IMR-90 (cell line): ENCODE data around the gene COL8A1. TPM values are rescaled to one million over a fixed set of nuclear protein-coding genes. Genes with fewer than 3 reads are reported as not detected.

Source experiments
- ATAC-seq: fragments of 200-7000 bp; cut with Tn5 transposase; 2 replicates; pipeline ENCODE4 v1.9.1; 2020; ENCODE audit warnings: low read depth, mild to moderate bottlenecking, moderate library complexity
- BruUV-seq: library from RNA; stranded (reverse); fragments of 400-500 nt; replicated peaks from 2 replicates; lab custom pipeline; 2021; lab: Mats Ljungman, UMichigan
- CTCF ChIA-PET: fragments of 300-600 bp; formaldehyde crosslinking; extraction: SDS; loops from one replicate; lab custom pipeline; 2021; ENCODE audit warnings: antibody characterized with exemption; lab: Yijun Ruan, JAX
- POLR2A ChIA-PET: fragments of 300-600 bp; sonication (Branson Sonifier 250); formaldehyde crosslinking; loops from one replicate; lab custom pipeline; 2022; ENCODE audit warnings: antibody characterized with exemption; ENCODE audit not compliant: unreplicated experiment; lab: Charles Lee
- DNase-seq: peaks from one replicate; pipeline ENCODE4 v3.0.0; 2013
- H2AFZ ChIP-seq: replicated peaks from 2 replicates; pipeline ENCODE3; 2013; ENCODE audit warnings: low read length, mild to moderate bottlenecking; ENCODE audit not compliant: poor library complexity
- H2AK5ac ChIP-seq: 2 replicates; pipeline ENCODE4 v1.6.1; 2013; ENCODE audit warnings: low read depth, low read length, inconsistent platforms
- H2AK9ac ChIP-seq: replicated peaks from 2 replicates; pipeline ENCODE3; 2013; ENCODE audit warnings: mild to moderate bottlenecking, low read depth, low read length, moderate library complexity; ENCODE audit not compliant: poor library complexity
- H2BK120ac ChIP-seq: 2 replicates; pipeline ENCODE4 v1.6.1; 2013; ENCODE audit warnings: low read depth, low read length, inconsistent platforms
- H2BK15ac ChIP-seq: 3 replicates; pipeline ENCODE4 v1.6.1; 2013; ENCODE audit warnings: low read depth, low read length, inconsistent platforms
- H2BK20ac ChIP-seq: 2 replicates; pipeline ENCODE4 v1.6.1; 2013; ENCODE audit warnings: low read depth, mild to moderate bottlenecking, inconsistent platforms, low read length, moderate library complexity
- H2BK5ac ChIP-seq: 2 replicates; pipeline ENCODE4 v1.6.1; 2013; ENCODE audit warnings: mild to moderate bottlenecking, low read depth, low read length, inconsistent platforms; ENCODE audit not compliant: poor library complexity, severe bottlenecking
- H3K14ac ChIP-seq: replicated peaks from 2 replicates; pipeline ENCODE4 v1.6.1; 2013; ENCODE audit warnings: low read depth, low read length, inconsistent platforms
- H3K18ac ChIP-seq: 2 replicates; pipeline ENCODE4 v1.6.1; 2013; ENCODE audit warnings: low read depth, low read length, control low read depth
- H3K23ac ChIP-seq: 2 replicates; pipeline ENCODE4 v1.6.1; 2013; ENCODE audit warnings: low read depth, low read length, inconsistent platforms
- H3K27ac ChIP-seq: 2 replicates; pipeline ENCODE4 v1.5.1; 2013; ENCODE audit warnings: mild to moderate bottlenecking, control low read depth, low read length; ENCODE audit not compliant: insufficient read depth
- H3K27me3 ChIP-seq: 2 replicates; pipeline ENCODE4 v1.6.1; 2013; ENCODE audit warnings: low read length; ENCODE audit not compliant: control insufficient read depth, insufficient read depth
- H3K36me3 ChIP-seq: 2 replicates; pipeline ENCODE4 v1.6.1; 2013; ENCODE audit warnings: low read length, mixed read lengths; ENCODE audit not compliant: control insufficient read depth, insufficient read depth
- H3K4ac ChIP-seq: 2 replicates; pipeline ENCODE4 v1.6.1; 2013; ENCODE audit warnings: low read depth, low read length, inconsistent platforms
- H3K4me1 ChIP-seq: 2 replicates; pipeline ENCODE4 v1.6.1; 2013; ENCODE audit warnings: low read length, mixed read lengths; ENCODE audit not compliant: control insufficient read depth, insufficient read depth
- H3K4me2 ChIP-seq: 2 replicates; pipeline ENCODE4 v1.6.1; 2013; ENCODE audit warnings: low read depth, mild to moderate bottlenecking, control low read depth, low read length, moderate library complexity
- H3K4me3 ChIP-seq: 2 replicates; pipeline ENCODE4 v1.5.1; 2013; ENCODE audit warnings: low read depth, mild to moderate bottlenecking, control low read depth, low read length, moderate library complexity; ENCODE audit not compliant: insufficient read depth
- H3K56ac ChIP-seq: 2 replicates; pipeline ENCODE4 v1.6.1; 2013; ENCODE audit warnings: low read length, inconsistent platforms; ENCODE audit not compliant: insufficient read depth; ENCODE audit errors: extremely low read depth
- H3K79me1 ChIP-seq, 2 experiments: 2 replicates each; pipeline ENCODE4 v1.6.1; 2013; ENCODE audit warnings: low read length in 2 of 2, inconsistent platforms in 1 of 2, low read depth in 1 of 2
- H3K9ac ChIP-seq: 2 replicates; pipeline ENCODE4 v1.6.1; 2013; ENCODE audit warnings: low read depth, low read length, control low read depth
- H3K9me1 ChIP-seq: 2 replicates; pipeline ENCODE4 v1.6.1; 2013; ENCODE audit warnings: low read length, inconsistent platforms; ENCODE audit not compliant: insufficient read depth
- H3K9me3 ChIP-seq: 2 replicates; pipeline ENCODE4 v1.6.1; 2013; ENCODE audit warnings: low read length; ENCODE audit not compliant: control insufficient read depth, insufficient read depth
- H4K20me1 ChIP-seq: 2 replicates; pipeline ENCODE4 v1.6.1; 2013; ENCODE audit warnings: low read length, inconsistent platforms; ENCODE audit not compliant: insufficient read depth
- H4K5ac ChIP-seq: 2 replicates; pipeline ENCODE4 v1.6.1; 2013; ENCODE audit warnings: mild to moderate bottlenecking, low read depth, low read length, control low read depth
- H4K8ac ChIP-seq, 2 experiments: 2 replicates each; pipeline ENCODE4 v1.6.1; 2013; ENCODE audit warnings: low read depth in 2 of 2, low read length in 2 of 2, control low read depth in 1 of 2, inconsistent platforms in 1 of 2
- H4K91ac ChIP-seq: 2 replicates; pipeline ENCODE4 v1.6.1; 2013; ENCODE audit warnings: low read depth, low read length, inconsistent platforms; ENCODE audit not compliant: insufficient read depth
- BHLHE40 ChIP-seq: fragments of 150-350 bp; IDR thresholded peaks from 2 replicates; pipeline ENCODE4 v1.6.1; 2016; ENCODE audit warnings: mild to moderate bottlenecking, low read depth, low read length
- CEBPB ChIP-seq: IDR thresholded peaks from 2 replicates; pipeline ENCODE4 v1.6.1; 2012; ENCODE audit warnings: low read depth, low read length, improper control_type of control experiment
- CHD1 ChIP-seq: IDR thresholded peaks from 2 replicates; pipeline ENCODE4 v1.6.1; 2012; ENCODE audit warnings: low read depth, low read length, improper control_type of control experiment
- FOS ChIP-seq: fragments of 150-350 bp; IDR thresholded peaks from 2 replicates; pipeline ENCODE4 v1.6.1; 2016; ENCODE audit warnings: low read depth, low read length
- MAFK ChIP-seq: IDR thresholded peaks from 2 replicates; pipeline ENCODE4 v1.6.1; 2012; ENCODE audit warnings: low read depth, low read length, improper control_type of control experiment
- MAZ ChIP-seq: IDR thresholded peaks from 2 replicates; pipeline ENCODE4 v1.6.1; 2012; ENCODE audit warnings: low read depth, mild to moderate bottlenecking, low read length, improper control_type of control experiment, moderate library complexity, borderline replicate concordance
- NFE2L2 ChIP-seq: fragments of 150-350 bp; IDR thresholded peaks from 2 replicates; pipeline ENCODE4 v1.6.1; 2016; ENCODE audit warnings: low read depth, mild to moderate bottlenecking, low read length
- RAD21 ChIP-seq: IDR thresholded peaks from 2 replicates; pipeline ENCODE4 v1.6.1; 2012; ENCODE audit warnings: low read length, improper control_type of control experiment
- RCOR1 ChIP-seq: IDR thresholded peaks from 2 replicates; pipeline ENCODE4 v1.6.1; 2012; ENCODE audit warnings: mild to moderate bottlenecking, low read length, improper control_type of control experiment; ENCODE audit not compliant: insufficient replicate concordance
- RFX5 ChIP-seq: IDR thresholded peaks from 2 replicates; pipeline ENCODE4 v1.8.0; 2012; ENCODE audit warnings: low read depth, mild to moderate bottlenecking, low read length, moderate library complexity
- WGBS, 2 experiments: methylation state at CpG; one replicate each; pipeline versions ENCODE4 v1.1.5 to v1.1.7; 2013; ENCODE audit warnings: missing lambda C conversion rate in 2 of 2; ENCODE audit not compliant: insufficient read length in 1 of 2; ENCODE audit errors: extremely low coverage in 2 of 2; 5-methylcytosine and 5-hydroxymethylcytosine counted together
- dilution Hi-C: fragments of 300-500 bp; cut with HindIII; formaldehyde crosslinking; loops from one replicate; pipeline ENCODE4 v1.14.3; 2018; ENCODE audit warnings: low sequenced_read_pairs; ENCODE audit not compliant: unreplicated experiment
- in situ Hi-C: fragments of 300-500 bp; cut with MboI; formaldehyde crosslinking; loops from 3 replicates; pipeline ENCODE4 v1.14.3; 2019; ENCODE audit warnings: low sequenced_read_pairs, inconsistent platforms, mixed read lengths
- intact Hi-C: fragments of 100-400 bp; cut with micrococcal nuclease; formaldehyde crosslinking; loops from 2 replicates; pipeline ENCODE4 v1.10.0; 2022
- polyA plus RNA-seq, 3 experiments: library from polyadenylated mRNA; depleted of rRNA; stranded (reverse); fragments of >200 nt; gene quantifications; 2 replicates each; pipeline ENCODE4 v1.2.3, GENCODE V29; 2012; ENCODE audit warnings: low replicate concordance in 1 of 3
- total RNA-seq: library from RNA; depleted of rRNA; stranded (reverse); fragments of >200 nt; gene quantifications from 2 replicates; pipeline ENCODE4 v1.2.3, GENCODE V29; 2012
- TF ChIP-seq, protein P1 (sequence below): fragments of 150-350 bp; IDR thresholded peaks from 2 replicates; pipeline ENCODE4 v1.6.1; 2017; ENCODE audit warnings: mild to moderate bottlenecking, antibody characterized with exemption, low read length, low read depth
- TF ChIP-seq, protein P2 (sequence below): fragments of 150-350 bp; IDR thresholded peaks from 2 replicates; pipeline ENCODE4 v1.6.1; 2016; ENCODE audit warnings: low read depth, mild to moderate bottlenecking, low read length, moderate library complexity, borderline replicate concordance
- TF ChIP-seq, protein P3 (sequence below): conservative IDR thresholded peaks from 2 replicates; pipeline ENCODE4 v1.5.1; 2012; ENCODE audit warnings: mild to moderate bottlenecking, low read depth, low read length, improper control_type of control experiment

Gene COL8A1
- total and polyA plus RNA-seq, 2 of the 4 experiments (the other 2 are of a cell fraction) = 119 to 151 TPM

DNA sequence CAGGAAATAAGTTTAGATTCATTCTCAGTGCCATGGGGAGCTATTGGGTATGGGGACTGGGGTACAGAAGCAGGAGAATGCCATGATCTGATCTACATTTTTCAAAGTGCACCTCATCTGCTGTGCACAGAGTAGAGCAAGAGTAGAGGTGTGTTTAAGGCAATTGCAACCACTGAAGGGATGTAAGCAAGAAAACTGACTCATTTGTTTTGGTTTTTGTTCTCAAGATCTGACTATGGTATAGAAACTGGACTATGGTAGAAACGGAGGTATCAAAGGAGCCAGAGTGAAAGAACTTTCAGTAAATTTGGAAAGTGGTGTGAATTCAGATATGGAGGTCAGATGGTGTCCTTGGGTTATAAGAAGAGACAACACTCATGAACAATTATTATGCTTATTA is 93.1 kb downstream of the COL8A1 start:
- Histone ChIP-seq H4K5ac (no peak overlapping the region), H4K91ac (no peak overlapping the region), H4K20me1 (no peaks in the 10 kb centered on the region), H3K4me3 (no peak overlapping the region), H2BK120ac (no peak overlapping the region), H2BK15ac (no peak overlapping the region), H2AK9ac (no peak overlapping the region), H2AFZ (no peak overlapping the region), H3K4me1 (peaks cover 2% of the 10 kb centered on the region), H3K4ac (no peak overlapping the region), H3K27ac (no peak overlapping the region), H3K9me1 (no peaks in the 10 kb centered on the region), H3K18ac (no peak overlapping the region), H3K14ac (no peak overlapping the region), H3K23ac (no peak overlapping the region), H2AK5ac (no peak overlapping the region), H2BK20ac (no peak overlapping the region), H3K4me2 (no peak overlapping the region), H3K36me3 (no peaks in the 10 kb centered on the region; the same call in 1 of the 2 replicates), H3K9ac (no peak overlapping the region), H3K27me3 (no peaks in the 10 kb centered on the region), H3K9me3 (no peaks in the 10 kb centered on the region), H3K56ac (no peak overlapping the region), H2BK5ac (no peak overlapping the region), H3K79me1 (peaks cover 6% of the 10 kb centered on the region in 2 experiments; a peak in 1 of 4 replicates), H4K8ac (no peak overlapping the region)
- POLR2A ChIA-PET = no interaction called here
- DNase-seq = no peak
- ATAC-seq = no peak; the same call in 1 of the 2 replicates
- WGBS, 2 experiments = no CpG with 5 or more reads among the region's 1 CpG
- dilution Hi-C loops = no loop called here
- CTCF ChIA-PET = no interaction called here
- TF ChIP-seq, protein P1, sequence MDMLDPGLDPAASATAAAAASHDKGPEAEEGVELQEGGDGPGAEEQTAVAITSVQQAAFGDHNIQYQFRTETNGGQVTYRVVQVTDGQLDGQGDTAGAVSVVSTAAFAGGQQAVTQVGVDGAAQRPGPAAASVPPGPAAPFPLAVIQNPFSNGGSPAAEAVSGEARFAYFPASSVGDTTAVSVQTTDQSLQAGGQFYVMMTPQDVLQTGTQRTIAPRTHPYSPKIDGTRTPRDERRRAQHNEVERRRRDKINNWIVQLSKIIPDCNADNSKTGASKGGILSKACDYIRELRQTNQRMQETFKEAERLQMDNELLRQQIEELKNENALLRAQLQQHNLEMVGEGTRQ = no peak
- TF ChIP-seq RAD21 = no peak
- no peak for TF ChIP-seq CHD1
- TF ChIP-seq MAFK = no peak
- no peak for TF ChIP-seq RFX5
- no peak for TF ChIP-seq BHLHE40
- no peak for TF ChIP-seq NFE2L2
- no peak for TF ChIP-seq MAZ
- no peak for TF ChIP-seq FOS
- no peak for TF ChIP-seq CEBPB
- TF ChIP-seq, protein P2, sequence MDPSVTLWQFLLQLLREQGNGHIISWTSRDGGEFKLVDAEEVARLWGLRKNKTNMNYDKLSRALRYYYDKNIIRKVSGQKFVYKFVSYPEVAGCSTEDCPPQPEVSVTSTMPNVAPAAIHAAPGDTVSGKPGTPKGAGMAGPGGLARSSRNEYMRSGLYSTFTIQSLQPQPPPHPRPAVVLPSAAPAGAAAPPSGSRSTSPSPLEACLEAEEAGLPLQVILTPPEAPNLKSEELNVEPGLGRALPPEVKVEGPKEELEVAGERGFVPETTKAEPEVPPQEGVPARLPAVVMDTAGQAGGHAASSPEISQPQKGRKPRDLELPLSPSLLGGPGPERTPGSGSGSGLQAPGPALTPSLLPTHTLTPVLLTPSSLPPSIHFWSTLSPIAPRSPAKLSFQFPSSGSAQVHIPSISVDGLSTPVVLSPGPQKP = no peak
- TF ChIP-seq, protein P3, sequence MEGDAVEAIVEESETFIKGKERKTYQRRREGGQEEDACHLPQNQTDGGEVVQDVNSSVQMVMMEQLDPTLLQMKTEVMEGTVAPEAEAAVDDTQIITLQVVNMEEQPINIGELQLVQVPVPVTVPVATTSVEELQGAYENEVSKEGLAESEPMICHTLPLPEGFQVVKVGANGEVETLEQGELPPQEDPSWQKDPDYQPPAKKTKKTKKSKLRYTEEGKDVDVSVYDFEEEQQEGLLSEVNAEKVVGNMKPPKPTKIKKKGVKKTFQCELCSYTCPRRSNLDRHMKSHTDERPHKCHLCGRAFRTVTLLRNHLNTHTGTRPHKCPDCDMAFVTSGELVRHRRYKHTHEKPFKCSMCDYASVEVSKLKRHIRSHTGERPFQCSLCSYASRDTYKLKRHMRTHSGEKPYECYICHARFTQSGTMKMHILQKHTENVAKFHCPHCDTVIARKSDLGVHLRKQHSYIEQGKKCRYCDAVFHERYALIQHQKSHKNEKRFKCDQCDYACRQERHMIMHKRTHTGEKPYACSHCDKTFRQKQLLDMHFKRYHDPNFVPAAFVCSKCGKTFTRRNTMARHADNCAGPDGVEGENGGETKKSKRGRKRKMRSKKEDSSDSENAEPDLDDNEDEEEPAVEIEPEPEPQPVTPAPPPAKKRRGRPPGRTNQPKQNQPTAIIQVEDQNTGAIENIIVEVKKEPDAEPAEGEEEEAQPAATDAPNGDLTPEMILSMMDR = no peak
- no peak for TF ChIP-seq RCOR1
- intact Hi-C loops = no loop called here
- in situ Hi-C loops = no loop called here
- no TSS peak for BruUV-seq
